Activated CD4-positive, alpha-beta T cell treated with anti-CD3 and anti-CD28 coated beads, Interleukin-2, amount 10 ng/mL, durations not matched to agents 24 days and 14 days (primary cell): Measurements from ENCODE around the gene ZNF423. TPM values are rescaled to one million over a fixed set of nuclear protein-coding genes. Genes with fewer than 3 reads are reported as not detected.

Source experiments
- DNase-seq: peaks from one replicate; pipeline ENCODE4 v3.0.0; 2022
- H3K27ac Mint-ChIP-seq: one replicate; pipeline ENCODE4 v1.8.0; 2022; ENCODE audit warnings: mild to moderate bottlenecking, mixed read lengths
- H3K27me3 Mint-ChIP-seq: one replicate; pipeline ENCODE4 v1.8.0; 2022; ENCODE audit warnings: mixed read lengths
- H3K36me3 Mint-ChIP-seq: one replicate; pipeline ENCODE4 v1.8.0; 2022; ENCODE audit warnings: low read depth, mild to moderate bottlenecking, mixed read lengths
- H3K4me1 Mint-ChIP-seq: one replicate; pipeline ENCODE4 v1.8.0; 2021; ENCODE audit warnings: mixed read lengths
- H3K4me3 Mint-ChIP-seq: one replicate; pipeline ENCODE4 v1.8.0; 2022; ENCODE audit warnings: mild to moderate bottlenecking, moderate library complexity, mixed read lengths
- H3K9me3 Mint-ChIP-seq: one replicate; pipeline ENCODE4 v1.8.0; 2021; ENCODE audit warnings: mixed read lengths
- intact Hi-C: fragments of 100-400 bp; cut with micrococcal nuclease; formaldehyde crosslinking; loops from one replicate; pipeline ENCODE4 v1.15.1; 2023
- total RNA-seq: library from RNA; stranded (reverse); gene quantifications from 2 replicates; pipeline ENCODE4 v1.2.3, GENCODE V29; 2022

The ZNF423 gene
- total RNA-seq, 1 donor from 2014 or later, result not detected

DNA sequence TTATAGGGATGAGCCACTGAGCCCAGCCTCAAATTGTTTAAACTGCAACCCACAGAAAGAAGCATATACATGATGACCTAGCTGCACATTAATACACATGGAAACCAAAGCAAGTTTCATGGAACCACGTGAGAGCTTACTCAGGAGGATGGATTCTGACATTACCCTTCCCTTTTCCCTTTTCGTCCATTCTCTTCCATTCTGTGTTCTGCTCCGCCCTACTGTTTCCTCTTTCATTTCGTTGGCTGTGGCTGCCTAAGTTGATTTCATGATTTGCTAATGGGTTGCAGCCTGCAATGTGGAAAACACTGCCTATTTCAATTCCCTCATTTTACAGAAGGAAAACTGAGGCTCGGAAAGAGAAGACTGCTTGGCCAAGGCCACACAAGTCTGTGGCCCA is 305.8 kb downstream of the ZNF423 start:
- no peak for DNase-seq
- Mint-ChIP-seq H3K4me1 (no peaks in the 10 kb centered on the region), H3K36me3 (no peaks in the 10 kb centered on the region), H3K4me3 (no peak overlapping the region), H3K27ac (no peak overlapping the region), H3K9me3 (no peaks in the 10 kb centered on the region), H3K27me3 (no peaks in the 10 kb centered on the region)
- intact Hi-C loops, result no loop called here

DNA sequence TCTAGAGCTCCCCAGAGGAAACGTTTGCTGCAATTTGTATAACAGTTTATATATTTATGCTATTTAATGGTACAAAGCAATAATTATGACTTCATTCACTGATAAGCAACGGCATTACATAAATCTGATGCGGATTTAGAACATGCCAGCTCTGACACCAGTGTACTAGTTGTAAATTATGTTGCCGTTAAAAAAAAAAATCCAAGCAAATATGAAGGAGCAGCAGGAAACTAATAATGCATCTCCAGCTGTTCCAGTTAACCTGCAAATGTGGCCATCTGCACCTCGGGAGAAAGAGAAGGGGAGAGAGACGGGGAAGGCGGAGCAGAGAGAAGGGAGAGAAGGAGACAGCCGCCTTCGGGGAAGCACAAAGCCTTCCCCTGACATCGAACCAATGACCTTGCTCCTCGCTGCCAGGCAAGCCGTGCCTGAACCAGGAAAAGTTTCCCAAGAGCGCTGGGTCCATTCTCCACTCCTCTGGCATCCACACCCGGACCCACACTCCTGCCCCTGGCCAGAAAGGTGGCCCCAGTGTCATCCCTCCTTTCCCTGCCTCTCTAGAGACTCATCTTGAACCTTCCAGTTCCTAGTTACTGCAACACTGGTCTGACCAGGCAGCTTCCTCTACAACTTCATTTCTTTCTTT is 307.5 kb downstream of the ZNF423 start:
- no peaks in the 10 kb centered on the region for H3K4me1 Mint-ChIP-seq
- intact Hi-C loops, result no loop called here
- no peaks in the 10 kb centered on the region for H3K9me3 Mint-ChIP-seq
- no peaks in the 10 kb centered on the region for H3K27me3 Mint-ChIP-seq
- H3K4me3 Mint-ChIP-seq, result no peak overlapping the region
- DNase-seq, result no peak
- H3K36me3 Mint-ChIP-seq, result no peaks in the 10 kb centered on the region
- no peak overlapping the region for H3K27ac Mint-ChIP-seq

DNA sequence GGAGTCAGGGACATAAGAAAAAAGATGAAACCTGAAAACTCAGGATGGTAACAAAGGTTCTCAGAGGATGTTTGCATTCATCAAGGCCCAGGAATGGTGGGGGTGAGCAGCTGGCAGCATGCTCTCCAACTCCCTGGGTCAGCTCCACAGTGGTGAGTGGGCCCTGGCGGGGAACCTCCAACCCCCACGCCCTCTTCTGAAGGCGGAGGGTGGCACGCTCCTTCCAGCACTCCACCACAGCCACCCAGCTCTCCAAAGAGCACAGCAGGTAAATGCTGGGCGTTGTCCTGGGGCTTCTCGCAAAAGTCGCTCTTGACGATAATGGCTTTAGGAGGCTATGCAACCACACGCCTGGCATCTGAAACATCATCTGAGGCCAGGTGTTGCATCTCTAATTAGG is 308.5 kb downstream of the ZNF423 start:
- no peak overlapping the region for H3K27ac Mint-ChIP-seq
- H3K36me3 Mint-ChIP-seq, result no peaks in the 10 kb centered on the region
- DNase-seq, result no peak
- H3K4me3 Mint-ChIP-seq, result no peak overlapping the region
- intact Hi-C loops, result no loop called here
- no peaks in the 10 kb centered on the region for H3K9me3 Mint-ChIP-seq
- H3K27me3 Mint-ChIP-seq, result no peaks in the 10 kb centered on the region
- H3K4me1 Mint-ChIP-seq, result no peaks in the 10 kb centered on the region

DNA sequence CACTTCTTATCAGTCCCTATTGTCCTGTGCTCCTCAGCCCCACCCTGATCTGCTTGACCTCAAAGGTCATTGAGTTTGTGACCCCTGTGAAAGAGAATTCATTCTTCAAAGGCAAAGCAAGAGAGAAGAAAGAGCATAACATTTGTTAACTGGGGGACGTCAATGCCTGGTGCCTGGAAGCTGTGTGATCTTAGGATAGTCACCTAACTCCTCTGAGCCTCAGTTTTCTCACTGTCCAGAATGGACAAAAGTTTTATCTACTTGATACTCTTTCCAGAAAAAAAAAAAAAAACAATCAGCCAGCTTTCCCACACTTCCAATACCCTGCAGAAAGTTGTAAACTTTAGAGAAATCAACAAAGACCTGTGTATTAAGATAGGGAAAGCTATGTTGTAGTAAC is 309.2 kb downstream of the ZNF423 start:
- Mint-ChIP-seq H3K9me3 (no peaks in the 10 kb centered on the region), H3K27ac (no peak overlapping the region), H3K4me3 (no peak overlapping the region), H3K4me1 (no peaks in the 10 kb centered on the region), H3K27me3 (no peaks in the 10 kb centered on the region), H3K36me3 (no peaks in the 10 kb centered on the region)
- intact Hi-C loops, result no loop called here
- DNase-seq, result no peak

DNA sequence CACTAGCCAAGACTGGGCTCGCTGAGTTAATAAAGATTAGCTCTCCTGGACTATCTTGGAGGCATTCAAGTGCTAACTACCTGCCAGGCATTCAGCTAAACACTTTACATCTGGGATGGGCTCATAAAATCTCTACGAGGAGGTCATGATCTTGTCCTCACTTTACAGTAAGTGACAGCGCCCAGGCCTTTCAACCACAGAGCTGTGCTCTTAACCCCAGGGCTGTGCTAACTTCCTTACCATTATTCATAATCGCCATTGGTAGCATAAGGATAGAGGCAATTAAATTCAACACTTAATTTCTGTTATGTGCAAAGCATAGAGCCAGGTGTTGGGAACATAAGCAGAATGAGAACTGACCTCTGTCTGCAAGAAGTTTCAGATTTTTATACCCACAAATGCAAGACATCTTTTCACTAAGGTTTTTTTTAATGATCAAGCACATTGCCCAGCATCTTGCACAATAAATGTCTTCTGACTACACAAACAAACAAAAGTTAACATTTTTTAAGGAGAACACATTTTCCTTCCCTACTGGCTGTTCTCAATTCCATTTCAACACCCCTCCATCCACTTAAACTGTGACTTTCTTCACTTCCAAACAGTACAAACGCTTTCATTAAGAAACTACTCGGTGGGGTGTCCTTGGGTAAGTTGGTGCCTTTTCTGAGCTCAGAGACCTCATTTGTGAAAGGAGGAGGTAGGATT is 310.0 kb downstream of the ZNF423 start:
- no peak for DNase-seq
- no peak overlapping the region for H3K27ac Mint-ChIP-seq
- no peaks in the 10 kb centered on the region for H3K9me3 Mint-ChIP-seq
- intact Hi-C loops, result no loop called here
- H3K4me3 Mint-ChIP-seq, result no peak overlapping the region
- H3K36me3 Mint-ChIP-seq, result no peaks in the 10 kb centered on the region
- no peaks in the 10 kb centered on the region for H3K27me3 Mint-ChIP-seq
- H3K4me1 Mint-ChIP-seq, result no peaks in the 10 kb centered on the region

DNA sequence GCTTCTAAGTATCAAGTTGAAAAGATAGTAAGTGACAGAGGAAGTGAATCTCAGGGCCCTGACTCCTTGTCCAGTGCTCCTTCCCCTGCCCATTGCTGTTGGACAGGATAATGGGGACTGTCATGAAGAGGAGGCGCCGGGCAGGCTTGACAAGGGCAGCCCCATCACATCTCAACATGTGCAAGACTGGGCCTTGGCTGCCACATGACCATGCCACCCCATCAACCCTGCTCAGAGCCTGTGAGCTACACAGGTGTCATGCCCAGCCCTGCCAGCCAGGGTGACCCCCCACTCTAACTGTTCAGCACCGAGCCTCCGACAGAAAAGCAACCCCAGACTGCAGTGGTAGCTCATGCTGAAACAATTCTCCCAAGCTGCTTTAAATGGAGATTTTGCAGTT is 310.7 kb downstream of the ZNF423 start:
- no peaks in the 10 kb centered on the region for H3K36me3 Mint-ChIP-seq
- intact Hi-C loops, result no loop called here
- no peaks in the 10 kb centered on the region for H3K9me3 Mint-ChIP-seq
- no peak overlapping the region for H3K4me3 Mint-ChIP-seq
- no peaks in the 10 kb centered on the region for H3K4me1 Mint-ChIP-seq
- no peaks in the 10 kb centered on the region for H3K27me3 Mint-ChIP-seq
- H3K27ac Mint-ChIP-seq, result no peak overlapping the region
- DNase-seq, result no peak

DNA sequence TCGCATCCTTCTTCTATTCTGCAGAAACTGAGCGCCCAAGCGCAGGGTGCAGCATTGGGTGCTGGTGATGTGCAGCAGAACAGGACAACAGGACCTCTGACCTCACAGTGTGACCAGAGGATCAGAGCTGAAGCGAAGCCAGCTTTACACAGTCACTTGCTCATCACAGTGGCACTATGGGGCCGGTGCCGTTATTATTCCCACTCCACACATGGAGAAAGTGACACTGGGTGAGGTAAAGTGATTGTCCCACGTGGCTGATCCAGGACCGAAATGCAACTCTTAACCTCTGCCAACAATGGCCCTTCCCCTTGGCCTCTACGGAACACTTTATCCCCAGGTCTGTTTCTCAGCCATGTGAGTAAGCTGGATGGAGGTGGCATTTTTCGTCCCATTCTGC is 311.1 kb downstream of the ZNF423 start:
- no peak for DNase-seq

DNA sequence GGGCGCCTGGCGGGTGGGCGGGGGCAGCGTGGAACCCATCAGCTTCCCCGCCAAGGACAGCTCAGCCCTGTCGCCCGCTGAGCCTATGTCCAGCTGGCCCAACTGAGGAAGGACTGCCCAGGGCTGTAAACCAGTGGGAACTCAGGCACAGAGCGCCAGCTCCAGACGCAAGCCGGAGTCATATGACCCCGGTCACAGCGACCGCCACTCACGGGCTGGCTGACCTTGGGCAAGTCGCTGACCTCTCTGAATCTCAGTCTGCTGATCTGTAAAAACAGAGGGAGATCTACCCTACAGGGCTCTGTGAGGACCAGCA is 312.3 kb downstream of the ZNF423 start:
- no peak for DNase-seq
- Mint-ChIP-seq H3K27ac (no peak overlapping the region), H3K36me3 (no peaks in the 10 kb centered on the region), H3K27me3 (no peaks in the 10 kb centered on the region), H3K4me1 (no peaks in the 10 kb centered on the region), H3K4me3 (no peak overlapping the region), H3K9me3 (no peaks in the 10 kb centered on the region)
- intact Hi-C loops, result no loop called here

More for the DNA sequence above, 311.1 kb downstream of the ZNF423 start:
- Mint-ChIP-seq H3K27ac (no peak overlapping the region), H3K4me1 (no peaks in the 10 kb centered on the region), H3K4me3 (no peak overlapping the region), H3K9me3 (no peaks in the 10 kb centered on the region), H3K36me3 (no peaks in the 10 kb centered on the region), H3K27me3 (no peaks in the 10 kb centered on the region)
- intact Hi-C loops, result no loop called here

DNA sequence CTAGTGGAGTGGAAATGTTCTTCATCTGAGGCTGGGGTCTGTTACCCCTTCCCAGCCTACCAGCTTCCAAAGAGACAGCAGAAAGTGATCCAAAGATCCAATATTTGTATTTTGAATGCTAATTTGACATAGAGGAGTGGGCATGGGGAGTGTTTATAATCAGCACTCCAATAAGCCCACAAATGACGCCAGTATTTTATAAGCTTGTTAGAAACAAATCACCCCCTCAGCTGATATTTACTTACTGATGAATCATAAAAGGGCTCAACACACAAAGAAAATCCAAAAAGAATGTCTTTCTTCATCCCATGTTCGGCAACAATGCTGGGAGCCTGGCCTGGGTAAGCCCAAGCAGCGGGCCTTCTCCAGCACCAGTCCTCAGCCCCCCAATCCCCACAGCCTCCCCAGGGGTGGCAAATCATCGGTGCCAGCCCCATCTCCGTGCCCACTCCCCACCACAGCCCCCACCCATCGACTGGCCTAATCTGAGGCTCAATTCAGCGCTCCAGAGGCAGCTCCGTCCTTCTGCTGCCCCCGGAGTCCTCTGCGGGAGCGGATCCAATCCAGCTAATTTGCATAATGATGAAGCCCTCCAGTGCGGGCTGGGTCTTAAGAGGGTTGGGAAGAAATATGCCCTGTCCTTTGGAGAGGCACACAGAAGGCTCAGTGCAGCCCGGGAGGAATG is 312.8 kb downstream of the ZNF423 start:
- Mint-ChIP-seq H3K4me3 (no peak overlapping the region), H3K27ac (no peak overlapping the region), H3K27me3 (no peaks in the 10 kb centered on the region), H3K9me3 (no peaks in the 10 kb centered on the region), H3K4me1 (no peaks in the 10 kb centered on the region), H3K36me3 (no peaks in the 10 kb centered on the region)
- no peak for DNase-seq
- intact Hi-C loops, result no loop called here

DNA sequence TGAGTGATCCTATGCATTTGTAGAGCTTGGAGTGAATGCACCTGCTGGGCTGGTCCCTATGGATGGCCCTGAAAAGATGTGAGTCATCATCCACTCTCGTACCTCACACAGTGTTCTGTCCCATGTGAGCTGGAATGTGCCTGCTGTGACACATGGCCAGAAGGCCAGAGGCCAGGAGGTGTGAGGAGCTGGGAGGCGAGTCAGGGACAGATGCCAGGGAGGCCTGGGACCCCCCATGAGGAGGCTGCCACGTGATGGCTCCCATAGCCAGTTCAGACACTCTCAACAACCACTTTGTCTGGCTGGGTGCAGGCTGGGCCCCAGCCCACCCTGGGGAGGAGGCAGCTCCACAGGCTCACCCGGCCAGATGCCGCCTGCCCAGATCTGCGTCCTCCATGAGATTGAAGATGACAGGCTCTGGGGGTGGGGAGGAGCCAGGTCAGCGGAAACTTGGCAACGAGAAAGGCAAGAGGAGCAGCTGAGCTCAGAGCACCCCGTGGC is 313.5 kb downstream of the ZNF423 start:
- Mint-ChIP-seq H3K27me3 (no peaks in the 10 kb centered on the region), H3K9me3 (no peaks in the 10 kb centered on the region)

DNA sequence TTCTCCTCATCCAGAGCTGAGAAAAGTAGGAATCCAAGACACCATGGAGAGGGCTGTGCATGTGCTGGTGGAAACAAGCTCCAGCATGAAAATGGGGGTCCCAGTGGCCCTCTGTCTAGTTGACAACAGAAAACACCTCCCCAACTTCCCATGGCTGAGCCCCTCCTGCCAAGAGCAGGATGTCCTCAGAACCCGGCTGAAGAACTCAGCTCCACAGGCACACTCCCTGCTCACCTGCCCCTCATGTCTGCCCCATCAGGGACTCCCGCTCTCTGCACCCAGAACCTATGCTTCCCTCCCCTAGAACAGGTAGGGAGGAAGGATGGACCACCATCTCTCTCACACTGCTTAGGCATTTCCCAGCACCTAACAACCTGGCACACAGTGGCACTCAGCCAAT is 315.1 kb downstream of the ZNF423 start:
- no peak overlapping the region for H3K4me3 Mint-ChIP-seq
- intact Hi-C loops, result no loop called here
- H3K27me3 Mint-ChIP-seq, result no peaks in the 10 kb centered on the region
- no peak for DNase-seq
- H3K36me3 Mint-ChIP-seq, result no peaks in the 10 kb centered on the region
- no peak overlapping the region for H3K27ac Mint-ChIP-seq
- no peaks in the 10 kb centered on the region for H3K4me1 Mint-ChIP-seq
- H3K9me3 Mint-ChIP-seq, result no peaks in the 10 kb centered on the region

More for the DNA sequence above, 313.5 kb downstream of the ZNF423 start:
- H3K4me3 Mint-ChIP-seq, result no peak overlapping the region
- no peak overlapping the region for H3K27ac Mint-ChIP-seq
- intact Hi-C loops, result no loop called here
- no peaks in the 10 kb centered on the region for H3K4me1 Mint-ChIP-seq
- no peaks in the 10 kb centered on the region for H3K36me3 Mint-ChIP-seq
- no peak for DNase-seq

DNA sequence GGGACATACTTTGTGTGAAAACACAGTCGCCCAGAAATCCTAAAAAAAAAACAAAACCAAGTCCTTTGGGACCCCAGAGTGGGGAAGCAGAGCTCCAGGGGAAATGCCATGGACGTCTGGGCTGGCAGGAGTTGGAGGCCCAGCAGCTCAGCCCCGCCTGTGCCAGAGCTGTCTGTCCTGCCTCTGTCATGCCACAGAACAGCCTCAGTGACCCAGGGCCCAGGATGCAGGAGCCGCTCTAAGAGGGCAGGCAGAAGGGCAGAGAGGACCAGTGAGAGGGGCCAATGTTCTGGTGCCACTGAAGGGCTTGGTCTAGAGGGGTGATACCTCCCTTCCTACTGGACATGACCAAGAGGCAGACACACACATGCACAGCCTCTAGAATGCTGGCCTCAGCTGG is 316.2 kb downstream of the ZNF423 start:
- H3K27ac Mint-ChIP-seq, result no peak overlapping the region
- H3K36me3 Mint-ChIP-seq, result no peaks in the 10 kb centered on the region
- intact Hi-C loops, result no loop called here
- no peak overlapping the region for H3K4me3 Mint-ChIP-seq
- H3K27me3 Mint-ChIP-seq, result no peaks in the 10 kb centered on the region
- H3K4me1 Mint-ChIP-seq, result no peaks in the 10 kb centered on the region
- DNase-seq, result no peak
- no peaks in the 10 kb centered on the region for H3K9me3 Mint-ChIP-seq

DNA sequence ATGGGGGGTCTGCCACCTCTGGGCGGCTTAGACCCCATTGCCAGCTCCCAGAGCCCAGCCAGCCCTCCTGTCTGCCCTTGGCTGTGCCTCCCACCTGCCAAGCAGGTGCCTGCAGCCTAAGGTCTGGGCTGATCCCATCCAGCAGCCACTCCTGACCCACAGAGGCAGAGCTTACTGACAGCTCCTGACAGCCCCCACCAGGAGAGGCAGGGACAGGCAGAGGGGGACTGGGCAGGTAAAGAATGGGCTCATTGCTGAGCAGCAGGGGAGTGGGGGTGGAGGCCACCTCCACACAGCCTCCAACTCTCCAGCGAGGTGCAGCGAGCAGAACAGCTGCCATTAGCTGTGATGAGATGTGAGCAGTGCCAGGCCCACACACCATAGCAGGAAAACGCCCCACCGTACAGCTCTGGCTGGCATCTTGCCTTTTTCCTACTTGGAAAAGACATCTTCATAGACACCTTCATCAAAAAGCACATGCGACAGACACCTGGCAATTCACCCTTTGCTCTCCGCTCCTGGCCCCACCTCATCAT is 317.9 kb downstream of the ZNF423 start:
- no peaks in the 10 kb centered on the region for H3K4me1 Mint-ChIP-seq
- intact Hi-C loops, result no loop called here
- H3K36me3 Mint-ChIP-seq, result no peaks in the 10 kb centered on the region
- no peak overlapping the region for H3K4me3 Mint-ChIP-seq
- H3K27ac Mint-ChIP-seq, result no peak overlapping the region
- no peaks in the 10 kb centered on the region for H3K27me3 Mint-ChIP-seq
- no peak for DNase-seq
- no peaks in the 10 kb centered on the region for H3K9me3 Mint-ChIP-seq

DNA sequence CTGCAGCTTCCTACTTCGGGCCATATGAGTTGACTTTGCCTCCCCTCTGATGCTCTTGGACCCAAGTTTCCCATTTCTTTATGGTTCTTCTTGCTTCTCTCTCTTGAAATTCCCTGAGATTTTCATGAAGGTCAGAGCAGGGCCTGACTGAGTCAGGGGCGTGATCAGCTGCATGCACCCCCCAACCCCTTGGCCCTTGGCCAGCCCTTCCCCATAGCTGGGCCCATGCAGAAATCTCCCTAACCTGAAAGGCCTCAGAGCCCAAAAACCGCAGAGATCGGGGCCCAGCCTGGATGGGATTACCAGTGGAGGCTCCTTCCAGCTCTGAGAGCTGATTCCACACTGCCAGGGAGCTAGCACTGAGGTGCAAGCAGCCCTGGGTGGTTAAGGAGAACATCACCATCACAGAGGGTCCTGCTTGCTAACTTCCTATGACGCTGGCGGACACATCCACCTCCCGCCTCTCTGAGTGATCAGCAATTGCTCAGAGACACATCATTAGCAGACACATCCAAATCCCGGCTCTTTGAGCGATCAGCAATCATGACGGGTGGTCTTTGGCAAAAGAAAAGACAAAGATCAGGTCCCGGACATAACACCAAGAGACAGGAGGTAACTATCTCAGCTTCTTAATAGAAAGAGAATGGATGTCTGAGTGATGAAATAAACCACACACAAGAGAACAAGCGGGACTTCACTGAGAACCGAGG is 320.9 kb downstream of the ZNF423 start:
- Mint-ChIP-seq H3K4me1 (no peaks in the 10 kb centered on the region), H3K9me3 (no peaks in the 10 kb centered on the region), H3K27me3 (no peaks in the 10 kb centered on the region), H3K36me3 (no peaks in the 10 kb centered on the region), H3K27ac (no peak overlapping the region), H3K4me3 (no peak overlapping the region)
- no peak for DNase-seq
- intact Hi-C loops, result no loop called here
